K562 (cell line): ENCODE results near the gene RNASE13. TPM values are rescaled to one million over a fixed set of nuclear protein-coding genes. Genes with fewer than 3 reads are reported as not detected.

Experiments
- ETV6 ChIP-seq, 3 experiments: fragments of 150-350 bp in 1 of 3; sonication (generic) in 1 of 3; formaldehyde crosslinking in 1 of 3; IDR thresholded peaks; 2 replicates each; pipeline versions ENCODE4 v1.6.1 to v1.8.0; 2014 to 2022; ENCODE audit warnings: borderline replicate concordance in 2 of 3, low read depth in 2 of 3, antibody characterized with exemption in 1 of 3, low read length in 1 of 3, mild to moderate bottlenecking in 1 of 3, missing genetic modification reagents in 1 of 3
- GTF2F1 ChIP-seq: IDR thresholded peaks from 2 replicates; pipeline ENCODE4 v1.6.1; 2011; ENCODE audit warnings: low read depth, low read length, improper control_type of control experiment
- HBP1 ChIP-seq: fragments of 450-650 bp; formaldehyde crosslinking; IDR thresholded peaks from 2 replicates; pipeline ENCODE4 v1.4.0; 2022; ENCODE audit warnings: missing genetic modification characterization
- HDAC1 ChIP-seq, 2 experiments: fragments of 450-650 bp; IDR thresholded peaks; 2 replicates each; pipeline ENCODE4 v1.6.1; 2016 to 2017; ENCODE audit warnings: inconsistent platforms in 1 of 2, mild to moderate bottlenecking in 1 of 2, moderate library complexity in 1 of 2
- HMG20B ChIP-seq: fragments of 250-450 bp; sonication (Bioruptor Pico); IDR thresholded peaks from 2 replicates; pipeline ENCODE4 v1.5.0; 2021; ENCODE audit warnings: mild to moderate bottlenecking
- IRF2 ChIP-seq: sonication (generic); formaldehyde crosslinking; IDR thresholded peaks from 2 replicates; pipeline ENCODE4 v1.8.1; 2022; ENCODE audit warnings: mild to moderate bottlenecking, missing genetic modification reagents
- IRF9 ChIP-seq: fragments of 450-650 bp; IDR thresholded peaks from 2 replicates; pipeline ENCODE4 v1.6.1; 2016; ENCODE audit warnings: missing biosample characterization, missing genetic modification characterization
- JUND ChIP-seq, 2 experiments: IDR thresholded peaks; 2 replicates in 1 of 2; 3 replicates in 1 of 2; pipeline ENCODE4 v1.6.1; 2011; ENCODE audit warnings: borderline replicate concordance in 2 of 2, low read depth in 2 of 2, low read length in 2 of 2, improper control_type of control experiment in 1 of 2, missing biosample characterization in 1 of 2, missing genetic modification characterization in 1 of 2, missing genetic modification reagents in 1 of 2
- PCBP1 ChIP-seq: fragments of 200-400 bp; formaldehyde crosslinking; IDR thresholded peaks from 2 replicates; pipeline ENCODE4 v1.6.1; 2018; ENCODE audit warnings: mild to moderate bottlenecking, low read depth, low read length; ENCODE audit not compliant: poor library complexity, severe bottlenecking
- PRMT5 ChIP-seq: sonication (generic); formaldehyde crosslinking; IDR thresholded peaks from 2 replicates; pipeline ENCODE4 v1.5.0; 2020; ENCODE audit warnings: missing genetic modification reagents
- TCFL5 ChIP-seq: fragments of 250-450 bp; sonication (Bioruptor Pico); conservative IDR thresholded peaks from 2 replicates; pipeline ENCODE4 v1.6.1; 2021; ENCODE audit warnings: mild to moderate bottlenecking, moderate library complexity, matching md5 sums
- TRIM25 ChIP-seq: fragments of 450-650 bp; IDR thresholded peaks from 2 replicates; pipeline ENCODE4 v1.7.0; 2016; ENCODE audit warnings: borderline replicate concordance
- ZNF124 ChIP-seq: sonication (generic); formaldehyde crosslinking; IDR thresholded peaks from 2 replicates; pipeline ENCODE4 v1.8.1; 2022; ENCODE audit warnings: missing genetic modification reagents
- ZNF24 ChIP-seq: fragments of 450-650 bp; IDR thresholded peaks from 2 replicates; pipeline ENCODE4 v1.6.1; 2016
- ZNF512 ChIP-seq: IDR thresholded peaks from 2 replicates; pipeline ENCODE4 v1.6.1; 2016; ENCODE audit warnings: missing genetic modification characterization, missing compliant biosample characterization
- ZNF561 ChIP-seq: fragments of 450-650 bp; formaldehyde crosslinking; conservative IDR thresholded peaks from 2 replicates; pipeline ENCODE4 v1.4.0; 2020; ENCODE audit warnings: mild to moderate bottlenecking, moderate library complexity
- ZNF740 ChIP-seq, 3 experiments: fragments of 200-800 bp in 1 of 3; sonication (Bioruptor generic) in 1 of 3; sonication (generic) in 1 of 3; formaldehyde crosslinking in 1 of 3; IDR thresholded peaks; 2 replicates each; pipeline versions ENCODE4 v1.6.1 to v1.8.0; 2016 to 2022; ENCODE audit warnings: mild to moderate bottlenecking in 2 of 3, missing compliant biosample characterization in 2 of 3, missing genetic modification characterization in 2 of 3, missing genetic modification reagents in 1 of 3
- ZNF76 ChIP-seq: fragments of 250-450 bp; sonication (Bioruptor Pico); IDR thresholded peaks from 2 replicates; pipeline ENCODE4 v1.4.0; 2020; ENCODE audit warnings: mild to moderate bottlenecking, moderate library complexity, borderline replicate concordance
- ZSCAN32 ChIP-seq: fragments of 450-650 bp; formaldehyde crosslinking; IDR thresholded peaks from 2 replicates; pipeline ENCODE4 v1.4.0; 2020; ENCODE audit warnings: mild to moderate bottlenecking, moderate library complexity
- polyA plus RNA-seq, 8 experiments: library from polyadenylated mRNA; depleted of rRNA in 4 of 8; stranded (reverse) in 5 of 8; unstranded in 3 of 8; fragments of >200 nt; fragmentation: Nextera tagmentation in 2 of 8; fragmentation: Illumina TruSeq in 1 of 8; extraction: Ambion mirVana in 2 of 8; extraction: Trizol in 1 of 8; gene quantifications; 2 replicates each; pipeline versions ENCODE4 v1.2.1 to v1.2.3, GENCODE V29; 2011 to 2014; ENCODE audit warnings: inconsistent platforms in 1 of 8, missing spikeins in 1 of 8
- total RNA-seq, 7 experiments: library from RNA; depleted of rRNA in 6 of 7; stranded (reverse); fragments of >200 nt in 6 of 7; fragmentation: Illumina TruSeq in 2 of 7; extraction: Trizol in 2 of 7; gene quantifications; 2 replicates each; pipeline versions ENCODE4 v1.2.1 to v1.2.3, GENCODE V29; 2011 to 2021; ENCODE audit warnings: low replicate concordance in 1 of 7

The RNASE13 gene
- total and polyA plus RNA-seq, 9 of the 15 experiments (the other 6 are each of a cell fraction or from before 2014, with no cell fraction given), result not detected

GRCh38 chr14:20989787-20990600 is 44.6 kb downstream of the RNASE13 start, which contains the start of gene METTL17 (continued):
- TF ChIP-seq HMG20B (CRISPR knock-in tag) (no peak), PRMT5 (no peak), HDAC1 (IDR thresholded peaks at IDR 0.05) (0 out of 4 replicates have a peak, but pooled peaks of 1 of the 2 experiments have one; percentile 37), ZNF124 (CRISPR knock-in tag) (no peak), ETV6 (IDR thresholded peaks at IDR 0.05; ENCODE audit: borderline replicate concordance in 1 of 2, low read depth in 2 of 2, low read length in 1 of 2) (no peak), ETV6 (CRISPR knock-in tag; IDR thresholded peaks at IDR 0.05; ENCODE audit: borderline replicate concordance) (no peak), ZSCAN32 (CRISPR knock-in tag) (no peak), ZNF24 (no peak), ZNF76 (CRISPR knock-in tag) (no peak), ZNF561 (CRISPR knock-in tag) (no peak), ZNF512 (tag) (no peak), IRF9 (no peak), GTF2F1 (no peak), IRF2 (CRISPR knock-in tag) (no peak), HBP1 (CRISPR knock-in tag) (no peak), JUND (IDR thresholded peaks at IDR 0.05; ENCODE audit: borderline replicate concordance, low read depth, low read length) (peak; percentile 14; the same call in 1 of the 2 replicates), JUND (tag; IDR thresholded peaks at IDR 0.05; ENCODE audit: borderline replicate concordance, low read depth, low read length) (no peak), TRIM25 (no peak), PCBP1 (no peak), ZNF740 (CRISPR knock-in tag; IDR thresholded peaks at IDR 0.05) (no peak), ZNF740 (tag; IDR thresholded peaks at IDR 0.05) (no peak), TCFL5 (CRISPR knock-in tag) (no peak)
